Measurements from ENCODE around the gene TMEM145. TPM values are rescaled to one million over a fixed set of nuclear protein-coding genes. Genes with fewer than 3 reads are reported as not detected.
"Not testable (repeated sequence)": the region's sequence is repeated elsewhere in the genome, so short reads cannot be mapped to it uniquely, and the experiment has no call there.

The TMEM145 gene
- under 1 TPM; 0.54 to 0.94 TPM for total RNA-seq

DNA sequence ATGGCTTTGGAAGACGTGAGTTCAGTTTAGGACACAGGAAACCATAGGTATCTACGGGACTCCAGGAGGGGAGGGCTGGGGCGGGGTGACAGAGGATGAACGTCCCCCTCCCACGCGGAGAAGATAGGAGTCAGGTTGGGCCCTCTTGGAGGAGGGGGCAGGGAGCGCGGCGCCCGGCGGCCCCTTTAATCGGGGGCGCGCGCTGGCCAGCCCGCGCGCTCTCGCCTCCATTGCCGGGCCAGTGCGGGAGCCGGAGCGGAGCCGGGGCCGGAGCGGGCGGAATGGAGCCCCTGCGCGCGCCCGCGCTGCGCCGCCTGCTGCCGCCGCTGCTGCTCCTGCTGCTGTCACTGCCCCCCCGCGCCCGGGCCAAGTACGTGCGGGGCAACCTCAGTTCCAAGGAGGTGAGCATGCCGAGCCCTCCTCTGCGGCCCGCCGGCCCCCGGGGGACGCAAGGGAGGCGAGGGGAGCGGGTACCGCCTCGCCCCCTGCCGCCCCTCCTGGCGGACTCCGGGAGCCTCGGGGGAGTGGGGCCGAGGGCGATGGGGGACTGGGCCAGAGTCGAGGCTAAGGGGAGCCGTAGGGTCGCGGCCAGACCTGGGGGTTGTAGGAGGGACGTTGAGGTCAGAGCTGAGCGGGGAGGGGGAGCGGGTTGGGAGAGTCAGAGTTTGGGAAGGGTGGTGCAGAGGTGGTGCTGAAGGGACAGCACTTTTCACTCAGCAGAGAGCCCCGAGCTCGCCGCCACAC, at the start of gene TMEM145:
TSS of gene TMEM145 (plus strand) at position 214 of the 744 bp plus-strand sequence. CDS start at position 282, 68 bp downstream.
- Mint-ChIP-seq H3K27me3 (peaks cover 43% of the 10 kb centered on the region), H3K27ac (peak within 1 kb of the TSS; percentile 42), H3K36me3 (no peaks in the 10 kb centered on the region), H3K9me3 (no peaks in the 10 kb centered on the region), H3K4me1 (peaks cover 21% of the 10 kb centered on the region), H3K4me3 (peak within 1 kb of the TSS; percentile 78)
- peak; percentile 61 for DNase-seq
- POLR2A ChIA-PET = interaction anchor here (1.1 kb wide), 1 partner anchor 11 kb away, joined by 3 read pairs; the partner anchor contains the start of gene PAFAH1B3
- peak; percentile 76 for ATAC-seq (ENCODE audit: low read depth)

DNA sequence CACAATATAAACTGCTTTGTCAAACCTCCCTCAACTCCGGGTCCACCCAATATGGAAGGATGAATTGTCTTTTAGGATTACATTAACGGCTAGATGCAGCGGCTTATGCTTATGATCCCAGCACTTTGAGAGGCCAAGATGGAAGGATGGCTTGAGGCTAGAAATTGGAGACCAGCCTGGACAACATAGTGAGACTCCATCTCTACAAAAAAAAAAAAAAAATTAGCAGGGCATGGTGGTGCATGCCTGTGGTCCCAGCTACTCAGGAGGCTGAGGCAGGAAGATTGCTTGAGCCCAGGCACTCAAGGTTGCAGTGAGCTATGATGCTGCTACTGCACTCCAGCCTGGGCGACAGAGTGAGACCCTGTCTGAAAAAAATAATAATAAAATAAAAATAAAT, 47.0 kb upstream of the TMEM145 start:
- H3K4me1 Mint-ChIP-seq = peaks cover 27% of the 10 kb centered on the region
- H3K27me3 Mint-ChIP-seq; H3K4me3 Mint-ChIP-seq; ATAC-seq (ENCODE audit: low read depth); DNase-seq; H3K9me3 Mint-ChIP-seq; H3K27ac Mint-ChIP-seq; H3K36me3 Mint-ChIP-seq; POLR2A ChIA-PET: not testable (repeated sequence)

DNA sequence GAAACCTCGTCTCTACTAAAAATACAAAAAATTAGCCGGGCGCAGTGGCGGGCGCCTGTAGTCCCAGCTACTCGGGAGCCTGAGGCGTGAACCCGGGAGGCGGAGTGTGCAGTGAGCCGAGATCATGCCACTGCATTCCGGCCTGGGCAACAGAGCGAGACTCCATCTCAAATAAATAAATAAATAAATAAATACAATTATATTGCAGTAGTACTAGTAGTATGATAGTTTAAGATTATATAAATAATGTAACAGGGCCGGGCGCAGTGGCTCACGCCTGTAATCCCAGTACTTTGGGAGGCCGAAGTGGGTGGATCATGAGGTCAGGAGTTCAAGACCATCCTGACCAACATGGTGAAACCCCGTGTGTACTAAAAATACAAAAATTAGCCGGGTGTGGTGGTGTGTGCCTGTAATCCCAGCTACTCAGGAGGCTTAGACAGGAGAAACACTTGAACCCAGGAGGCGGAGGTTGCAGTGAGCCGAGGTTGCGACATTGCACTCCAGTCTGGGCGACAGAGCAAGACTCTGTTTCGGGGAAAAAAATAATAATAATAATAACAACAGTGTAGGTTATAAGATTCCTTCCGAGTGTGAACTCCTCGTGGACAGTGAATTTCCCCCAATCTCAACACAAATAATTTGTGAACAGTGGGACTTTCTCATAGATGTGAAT, 46.0 kb upstream of the TMEM145 start:
- not testable (repeated sequence) for H3K9me3 Mint-ChIP-seq; DNase-seq; H3K36me3 Mint-ChIP-seq; ATAC-seq (ENCODE audit: low read depth); H3K4me3 Mint-ChIP-seq; H3K27ac Mint-ChIP-seq; H3K27me3 Mint-ChIP-seq
- POLR2A ChIA-PET = interaction anchor here (0.7 to 1.4 kb wide), 7 partner anchors 12 to 29 kb away, joined by 3 to 5 read pairs (median 3); partner anchors contain the start of genes ERF and GSK3A
- peaks cover 31% of the 10 kb centered on the region for H3K4me1 Mint-ChIP-seq

DNA sequence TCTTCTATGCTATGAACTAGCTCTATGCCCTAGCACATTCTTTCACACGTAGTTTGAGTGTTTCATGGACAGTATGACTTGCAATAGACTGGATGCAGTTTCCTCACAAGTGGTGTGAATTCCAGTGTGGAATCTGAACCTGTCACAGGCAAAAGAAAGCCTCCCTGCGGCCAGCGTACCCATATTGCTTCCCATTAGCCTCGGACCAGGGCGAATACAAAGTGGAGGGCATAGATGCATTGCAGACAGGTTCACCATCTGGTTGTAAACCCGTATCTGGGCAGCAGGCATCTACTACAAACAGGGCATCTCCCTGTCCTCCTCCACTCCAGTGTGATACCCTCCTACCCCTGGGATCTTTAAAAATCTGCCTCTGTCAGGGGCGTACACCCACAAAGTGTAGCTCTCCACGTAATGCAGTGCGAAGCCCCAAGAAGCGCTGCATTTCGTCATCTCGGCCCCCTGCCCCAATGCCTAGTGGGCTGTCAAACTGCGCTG, 45.4 kb upstream of the TMEM145 start:
- DNase-seq (no peak), ATAC-seq (ENCODE audit: low read depth) (no peak)
- H3K36me3 Mint-ChIP-seq = peaks cover 3% of the 10 kb centered on the region
- peaks cover 28% of the 10 kb centered on the region for H3K4me1 Mint-ChIP-seq
- no peaks in the 10 kb centered on the region for H3K9me3 Mint-ChIP-seq
- H3K27me3 Mint-ChIP-seq = no peaks in the 10 kb centered on the region
- H3K27ac Mint-ChIP-seq = no peak overlapping the region
- POLR2A ChIA-PET = interaction anchor here (0.7 to 1.4 kb wide), 7 partner anchors 12 to 28 kb away, joined by 3 to 5 read pairs (median 3); partner anchors contain the start of genes ERF and GSK3A
- H3K4me3 Mint-ChIP-seq = no peak overlapping the region

DNA sequence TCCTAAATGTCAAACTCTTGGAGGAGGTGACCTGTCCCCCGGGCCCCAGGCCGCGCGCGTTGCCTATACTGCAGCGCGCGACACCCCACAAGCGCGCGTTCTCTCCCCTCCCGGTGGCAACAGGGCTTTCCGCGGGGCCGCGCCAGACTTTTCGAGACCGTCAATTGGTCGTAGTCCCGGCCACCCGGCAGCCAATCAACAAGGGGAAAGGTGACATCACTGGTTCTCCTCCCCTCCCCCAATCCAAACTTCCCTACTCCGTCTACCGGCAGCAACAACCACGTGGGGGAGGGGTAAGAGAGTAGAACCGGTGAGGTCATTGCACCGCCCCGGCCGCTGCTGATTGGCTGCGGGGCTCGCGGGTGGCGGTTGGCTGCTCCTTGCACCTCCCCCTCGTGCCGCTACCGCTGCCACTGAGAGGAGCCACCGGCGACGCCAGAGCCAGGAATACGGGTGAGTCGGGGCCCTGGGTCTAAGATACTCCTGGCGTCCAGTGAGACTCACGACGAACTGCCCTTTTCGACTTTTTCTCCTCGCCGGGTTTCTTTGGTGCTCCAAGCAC, 44.9 kb upstream of the TMEM145 start:
- Mint-ChIP-seq H3K4me1 (peaks cover 28% of the 10 kb centered on the region), H3K27ac (no peak overlapping the region), H3K4me3 (no peak overlapping the region), H3K27me3 (no peaks in the 10 kb centered on the region), H3K9me3 (no peaks in the 10 kb centered on the region), H3K36me3 (peaks cover 3% of the 10 kb centered on the region)
- POLR2A ChIA-PET = interaction anchor here (0.7 to 1.4 kb wide), 7 partner anchors 12 to 28 kb away, joined by 3 to 5 read pairs (median 3); partner anchors contain the start of genes ERF and GSK3A
- ATAC-seq (ENCODE audit: low read depth) (peak; percentile 56), DNase-seq (peak; percentile 95)

DNA sequence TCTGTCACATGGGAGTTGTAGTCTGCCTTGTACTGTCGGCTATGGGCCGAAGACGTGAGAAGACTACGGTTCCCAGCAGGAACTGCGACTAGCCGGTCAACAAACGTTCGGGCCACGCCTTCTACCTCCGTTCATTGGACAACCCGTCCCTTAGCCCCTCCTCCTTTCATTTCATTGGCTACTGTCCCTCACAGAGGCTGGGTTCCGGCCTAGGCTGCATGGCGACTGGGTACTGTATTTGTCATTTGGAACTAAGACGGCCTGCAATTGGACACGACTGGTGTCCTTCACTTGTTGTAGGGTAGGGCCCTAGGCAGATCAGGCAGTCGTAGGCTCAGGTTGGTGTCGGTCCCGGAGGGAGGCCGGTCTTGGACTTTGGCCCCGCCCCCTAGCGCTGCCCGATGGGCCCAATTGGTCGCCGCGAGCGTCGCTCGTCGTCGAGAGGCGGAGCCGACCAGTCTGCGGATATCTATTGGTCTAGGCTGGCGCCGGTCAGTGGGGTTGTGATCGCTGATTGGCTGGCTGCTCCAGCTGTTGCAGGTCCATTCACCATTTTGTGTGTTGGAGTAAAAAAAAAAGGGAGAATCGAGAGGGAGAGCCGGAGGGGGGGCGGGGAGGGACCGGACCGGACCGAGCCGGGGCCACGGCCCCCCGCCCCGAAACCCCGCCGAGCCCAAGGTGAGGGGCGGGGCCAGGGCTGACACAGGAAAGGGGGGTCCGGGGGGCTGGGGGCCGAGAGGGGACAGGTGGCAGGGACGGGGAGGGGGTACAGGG, 44.2 kb upstream of the TMEM145 start, which contains the start of gene CIC:
TSS of gene CIC (plus strand) at position 549 of the 774 bp plus-strand sequence. CDS start 2,532 bp downstream, outside the sequence.
- peaks cover 28% of the 10 kb centered on the region for H3K4me1 Mint-ChIP-seq
- H3K4me3 Mint-ChIP-seq = peak within 1 kb of the TSS; percentile 99
- no peaks in the 10 kb centered on the region for H3K27me3 Mint-ChIP-seq
- POLR2A ChIA-PET = interaction anchor here (0.7 to 2.4 kb wide), 7 partner anchors 10 to 136 kb away, joined by 3 to 32 read pairs (median 7); partner anchors contain the start of genes GSK3A and POU2F2
- peaks cover 3% of the 10 kb centered on the region for H3K36me3 Mint-ChIP-seq
- DNase-seq (peak; percentile 98), ATAC-seq (ENCODE audit: low read depth) (peak; percentile 89)
- H3K27ac Mint-ChIP-seq = no peak within 1 kb of the TSS
- no peaks in the 10 kb centered on the region for H3K9me3 Mint-ChIP-seq

DNA sequence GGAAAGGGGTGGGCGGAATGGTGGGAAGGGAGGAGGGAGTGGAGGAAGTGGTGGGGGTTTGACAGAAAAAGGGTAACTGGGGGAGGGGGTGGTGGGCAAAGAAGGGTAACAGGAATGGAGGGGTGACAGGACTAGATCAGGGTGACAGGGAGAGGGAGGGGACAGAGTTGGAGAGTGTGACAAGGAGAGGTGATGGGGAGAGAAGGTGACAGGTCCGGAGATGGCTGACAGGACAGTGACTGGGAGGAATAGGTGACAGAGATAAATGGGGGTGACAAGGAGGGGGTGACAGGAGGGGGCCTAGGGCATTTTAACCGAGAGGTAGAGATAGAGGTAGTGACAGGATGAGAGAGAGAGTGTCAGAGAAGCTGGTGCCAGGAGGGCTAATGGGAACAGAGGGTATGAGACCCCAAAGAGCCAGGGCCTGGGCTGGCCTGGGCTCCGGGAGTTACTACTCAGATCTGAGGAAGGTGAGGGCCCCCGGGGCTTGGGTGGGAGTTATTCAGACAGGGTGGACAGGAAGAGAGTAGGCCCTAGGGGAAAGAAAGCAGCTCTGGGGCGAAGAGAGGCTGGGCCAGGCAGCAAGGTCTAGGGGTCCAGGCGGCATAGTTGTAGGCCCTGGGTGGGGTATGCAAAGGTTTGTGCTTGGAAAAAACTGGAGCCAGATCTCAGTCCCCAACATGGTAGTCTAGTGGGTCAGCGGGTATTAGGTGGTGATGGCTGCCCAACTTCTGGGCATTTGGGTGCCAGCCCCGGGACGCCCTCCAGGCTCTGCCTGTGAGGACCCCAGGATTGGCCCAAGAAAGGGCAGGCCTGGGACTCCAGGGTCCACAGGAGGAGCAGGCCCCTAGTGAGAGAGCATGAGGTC, 43.4 kb upstream of the TMEM145 start:
- no peak overlapping the region for H3K27ac Mint-ChIP-seq
- peak; percentile 48 for DNase-seq
- H3K4me1 Mint-ChIP-seq = peaks cover 30% of the 10 kb centered on the region

DNA sequence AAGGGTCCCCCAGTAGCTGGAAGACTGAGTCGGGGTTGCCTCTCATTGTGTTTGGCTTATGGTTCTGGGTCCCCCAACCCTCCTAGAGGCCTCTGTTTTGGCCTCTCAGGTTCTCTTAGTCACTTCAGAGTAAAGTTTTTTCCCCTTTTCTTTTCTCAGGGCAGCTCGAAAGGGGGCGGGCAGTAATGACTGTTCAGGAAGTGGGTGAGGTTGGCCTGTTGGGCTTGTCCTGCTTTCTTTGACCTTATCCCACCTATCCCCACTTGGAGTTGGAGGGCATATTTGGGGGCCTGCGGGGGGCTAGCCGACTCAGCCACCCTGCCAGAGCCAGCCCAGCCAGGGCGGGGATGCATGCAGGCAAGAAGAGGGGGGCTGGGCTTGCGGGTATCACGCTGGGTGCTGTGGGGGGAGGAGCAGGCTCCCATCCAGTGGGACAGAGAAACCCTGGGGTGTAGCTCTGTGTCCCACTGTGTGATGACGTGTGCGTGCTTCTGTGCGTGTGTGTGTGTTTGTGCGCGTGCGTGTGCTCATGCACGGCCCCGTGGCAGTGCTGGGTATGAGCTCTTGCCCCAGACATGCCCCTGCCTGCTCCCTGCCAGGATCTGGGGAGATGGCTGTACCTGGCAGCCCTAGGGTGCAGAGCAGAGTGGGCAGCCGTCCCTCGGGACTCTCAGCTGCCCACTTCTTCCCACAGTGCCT, 42.6 kb upstream of the TMEM145 start:
- POLR2A ChIA-PET = interaction anchor here (0.5 to 2.4 kb wide), 15 partner anchors 9 to 1537 kb away, joined by 3 to 32 read pairs (median 4); partner anchors contain the start of genes GSK3A, PAFAH1B3 and PRR19
- Mint-ChIP-seq H3K27ac (no peak overlapping the region), H3K9me3 (no peaks in the 10 kb centered on the region), H3K27me3 (no peaks in the 10 kb centered on the region), H3K4me3 (peak overlapping the region; percentile 99), H3K4me1 (peaks cover 36% of the 10 kb centered on the region), H3K36me3 (peaks cover 13% of the 10 kb centered on the region)
- peak; percentile 1 for ATAC-seq (ENCODE audit: low read depth)
- peak; percentile 71 for DNase-seq

More for the DNA sequence above, 43.4 kb upstream of the TMEM145 start:
- no peak for ATAC-seq (ENCODE audit: low read depth)
- no peaks in the 10 kb centered on the region for H3K9me3 Mint-ChIP-seq
- H3K36me3 Mint-ChIP-seq = peaks cover 8% of the 10 kb centered on the region
- peak overlapping the region; percentile 99 for H3K4me3 Mint-ChIP-seq
- POLR2A ChIA-PET = interaction anchor here (0.7 to 2.4 kb wide), 13 partner anchors 9 to 137 kb away, joined by 3 to 32 read pairs (median 5); partner anchors contain the start of genes GSK3A, PAFAH1B3, POU2F2 and PRR19
- no peaks in the 10 kb centered on the region for H3K27me3 Mint-ChIP-seq

DNA sequence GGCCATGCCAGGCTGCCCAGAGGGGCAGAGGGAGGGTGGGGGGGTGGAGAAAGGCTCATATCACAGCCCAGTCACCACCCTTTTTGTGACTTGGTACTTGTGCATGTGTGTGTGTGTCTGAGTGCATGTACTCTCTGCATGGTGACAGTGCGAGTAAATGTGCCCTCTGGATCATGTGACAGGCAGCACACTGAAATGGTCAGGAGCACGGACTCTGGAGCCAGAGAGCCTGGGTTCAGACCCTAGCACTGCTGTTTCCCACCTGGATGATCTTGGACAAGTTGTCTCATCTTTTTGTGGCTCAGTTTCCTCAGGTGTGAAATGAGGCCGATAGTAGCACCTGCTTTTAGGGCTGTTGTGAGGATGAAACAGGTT, 42.1 kb upstream of the TMEM145 start:
- no peaks in the 10 kb centered on the region for H3K27me3 Mint-ChIP-seq
- H3K27ac Mint-ChIP-seq = peak overlapping the region; percentile 76
- ATAC-seq (ENCODE audit: low read depth) (no peak), DNase-seq (no peak)
- POLR2A ChIA-PET = interaction anchor here (0.5 to 2.4 kb wide), 14 partner anchors 8 to 1537 kb away, joined by 3 to 32 read pairs (median 4); partner anchors contain the start of genes GSK3A, PAFAH1B3 and PRR19
- H3K4me1 Mint-ChIP-seq = peaks cover 40% of the 10 kb centered on the region
- H3K4me3 Mint-ChIP-seq = peak overlapping the region; percentile 99
- H3K36me3 Mint-ChIP-seq = peaks cover 17% of the 10 kb centered on the region
- no peaks in the 10 kb centered on the region for H3K9me3 Mint-ChIP-seq

DNA sequence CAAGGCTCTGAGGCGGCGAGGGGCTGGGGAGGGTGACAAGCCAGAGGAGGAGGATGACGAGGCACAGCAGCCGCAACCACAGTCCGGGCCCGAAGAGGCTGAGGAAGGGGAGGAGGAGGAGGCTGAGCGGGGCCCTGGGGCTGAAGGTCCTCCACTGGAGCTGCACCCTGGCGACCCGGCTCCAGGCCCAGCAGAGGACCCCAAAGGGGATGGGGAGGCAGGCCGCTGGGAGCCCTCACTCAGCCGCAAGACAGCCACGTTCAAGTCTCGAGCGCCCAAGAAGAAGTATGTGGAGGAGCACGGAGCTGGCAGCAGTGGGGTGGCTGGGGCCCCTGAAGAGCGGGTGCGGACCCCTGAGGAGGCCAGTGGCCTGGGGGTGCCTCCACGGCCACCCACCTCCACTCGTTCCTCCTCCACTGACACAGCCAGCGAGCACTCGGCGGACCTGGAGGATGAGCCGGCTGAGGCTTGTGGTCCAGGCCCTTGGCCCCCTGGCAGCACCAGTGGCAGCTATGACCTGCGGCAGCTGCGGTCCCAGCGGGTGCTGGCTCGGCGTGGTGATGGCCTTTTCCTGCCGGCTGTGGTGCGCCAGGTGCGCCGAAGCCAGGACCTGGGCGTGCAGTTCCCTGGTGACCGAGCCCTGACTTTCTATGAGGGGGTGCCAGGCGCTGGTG, 41.1 kb upstream of the TMEM145 start:
- no peak overlapping the region for H3K4me3 Mint-ChIP-seq
- peaks cover 21% of the 10 kb centered on the region for H3K36me3 Mint-ChIP-seq
- ATAC-seq (ENCODE audit: low read depth) (no peak), DNase-seq (peak; percentile 28)
- no peaks in the 10 kb centered on the region for H3K9me3 Mint-ChIP-seq
- POLR2A ChIA-PET = no interaction called here
- H3K4me1 Mint-ChIP-seq = peaks cover 49% of the 10 kb centered on the region
- no peaks in the 10 kb centered on the region for H3K27me3 Mint-ChIP-seq
- peak overlapping the region; percentile 76 for H3K27ac Mint-ChIP-seq

DNA sequence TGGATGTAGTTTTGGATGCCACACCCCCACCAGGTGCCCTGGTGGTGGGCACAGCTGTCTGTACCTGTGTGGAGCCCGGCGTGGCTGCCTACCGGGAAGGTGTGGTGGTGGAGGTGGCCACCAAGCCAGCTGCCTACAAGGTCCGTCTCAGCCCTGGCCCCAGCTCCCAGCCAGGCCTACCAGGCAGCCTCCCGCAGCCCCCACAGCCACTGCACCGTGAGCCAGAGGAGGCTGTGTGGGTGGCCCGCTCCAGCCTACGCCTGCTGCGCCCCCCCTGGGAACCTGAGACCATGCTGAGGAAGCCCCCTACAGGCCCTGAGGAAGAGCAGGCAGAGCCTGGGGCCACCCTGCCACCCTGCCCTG, 40.6 kb upstream of the TMEM145 start:
- POLR2A ChIA-PET = no interaction called here
- Mint-ChIP-seq H3K9me3 (no peaks in the 10 kb centered on the region), H3K27ac (no peak overlapping the region), H3K4me1 (peaks cover 49% of the 10 kb centered on the region), H3K4me3 (no peak overlapping the region), H3K36me3 (peaks cover 21% of the 10 kb centered on the region), H3K27me3 (no peaks in the 10 kb centered on the region)
- DNase-seq (peak; percentile 25), ATAC-seq (ENCODE audit: low read depth) (no peak)
